HG03378 (cell line): Measurements from ENCODE around the gene MED13L.
"Not testable (repeated sequence)": the region's sequence is repeated elsewhere in the genome, so short reads cannot be mapped to it uniquely, and the experiment has no call there.

ENCODE experiments used
- ATAC-seq: cut with Tn5 transposase; IDR thresholded peaks from one replicate; pipeline ENCODE4 v1.9.1; 2021; ENCODE audit warnings: mild to moderate bottlenecking, moderate library complexity; ENCODE audit not compliant: unreplicated experiment

MED13L gene

DNA sequence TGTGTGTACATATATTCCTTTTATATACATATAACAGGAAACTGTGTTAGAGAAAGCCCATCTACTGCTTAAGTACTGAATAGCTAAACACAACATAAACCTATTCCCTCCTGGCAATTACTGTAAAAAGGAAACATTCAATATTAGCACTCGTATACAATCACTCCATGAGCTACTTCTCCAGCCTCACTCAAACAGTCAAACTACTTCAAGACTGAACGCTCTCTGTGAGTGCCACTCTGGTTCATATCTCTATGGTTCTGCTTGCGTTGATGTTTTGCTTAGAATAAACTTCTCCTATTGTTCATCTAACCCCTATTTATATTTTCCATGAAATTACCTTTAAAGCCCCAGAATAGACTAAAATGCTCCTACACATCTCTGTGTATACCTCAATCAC, 243.7 kb downstream of the MED13L start:
- ATAC-seq = no peak

DNA sequence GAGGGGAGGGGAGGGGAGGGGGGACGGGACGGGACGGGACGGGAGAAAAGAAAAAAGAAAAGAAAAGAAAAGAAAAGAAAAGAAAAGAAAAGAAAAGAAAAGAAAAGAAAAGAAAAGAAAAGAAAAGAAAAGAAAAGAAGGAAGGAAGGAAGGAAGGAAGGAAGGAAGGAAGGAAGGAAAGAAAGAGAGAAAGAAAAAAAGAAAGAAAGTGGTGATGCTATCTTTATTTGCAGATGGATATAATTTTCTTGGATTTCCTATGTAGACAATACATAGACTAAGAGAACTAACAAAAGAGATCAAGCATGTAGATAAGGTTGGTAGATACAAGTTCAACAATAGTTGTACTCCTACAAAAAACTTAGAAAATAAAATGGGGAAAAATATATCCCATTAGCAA, 245.9 kb downstream of the MED13L start:
- not testable (repeated sequence) for ATAC-seq

DNA sequence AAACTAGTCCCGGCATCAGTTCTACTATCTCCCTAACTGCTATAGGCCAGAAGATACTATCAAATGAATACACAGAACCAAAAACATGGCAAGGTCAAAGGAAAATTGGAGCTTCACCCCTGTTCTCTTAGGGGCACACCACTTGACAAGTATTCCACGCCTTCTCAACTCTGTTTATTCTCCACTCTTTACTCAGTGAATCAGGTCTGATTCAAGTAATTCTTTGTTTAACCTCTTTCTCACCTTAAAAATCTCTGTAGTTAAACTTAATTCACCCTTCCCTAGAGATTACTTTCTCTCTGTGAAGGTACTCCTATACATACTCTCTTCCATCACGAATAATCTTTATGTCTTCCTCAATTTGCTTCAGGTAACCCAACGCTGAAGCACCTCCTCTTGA, 248.9 kb downstream of the MED13L start:
- ATAC-seq = no peak

DNA sequence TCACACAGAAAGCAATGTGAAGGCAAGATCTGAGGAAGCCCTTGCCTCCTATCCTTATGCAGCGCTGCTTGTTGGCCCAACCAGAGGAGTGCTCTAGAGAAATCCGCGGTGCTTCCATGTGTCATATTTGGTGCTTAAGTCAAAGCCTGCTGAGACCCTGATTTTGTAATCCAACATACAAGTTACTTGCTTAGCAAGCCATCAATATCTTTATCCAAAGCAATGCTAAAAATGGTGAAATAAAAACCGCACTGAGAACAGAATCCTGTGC, 250.0 kb downstream of the MED13L start:
- ATAC-seq = no peak

DNA sequence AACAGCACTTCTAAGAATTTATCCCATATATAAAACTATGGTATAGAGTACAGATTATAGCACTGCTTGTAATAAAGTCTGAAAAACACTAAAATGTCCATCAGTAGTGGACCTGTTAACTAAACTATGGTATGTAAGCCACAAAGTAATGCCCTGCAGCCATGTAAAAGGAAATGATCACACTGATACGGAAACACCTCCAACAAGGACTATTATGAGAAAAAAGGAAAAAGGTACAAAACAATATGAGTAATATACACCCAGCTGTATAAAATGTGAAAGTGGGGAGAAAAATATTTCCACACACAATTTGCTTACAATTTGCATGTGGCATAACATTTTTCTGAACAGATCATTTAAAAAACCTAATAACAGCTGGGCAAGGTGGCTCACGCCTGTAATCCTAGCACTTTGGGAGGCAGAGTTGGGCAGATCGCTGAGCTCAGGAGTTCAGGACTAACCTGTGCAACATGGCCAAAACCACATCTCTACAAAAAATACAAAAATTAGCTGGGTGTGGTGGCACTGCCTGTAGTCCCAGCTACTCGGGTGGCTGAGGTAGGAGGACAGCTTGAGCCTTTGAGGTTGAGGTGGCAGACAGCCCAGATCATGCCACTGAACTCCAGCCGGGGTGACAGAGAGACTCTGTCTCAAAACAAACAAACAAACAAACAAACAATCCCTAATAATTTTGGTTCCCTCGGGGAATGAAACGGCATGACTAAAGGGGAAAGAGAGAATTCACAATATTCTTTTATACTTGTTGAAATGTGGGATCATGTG, 250.5 kb downstream of the MED13L start:
- no peak for ATAC-seq

DNA sequence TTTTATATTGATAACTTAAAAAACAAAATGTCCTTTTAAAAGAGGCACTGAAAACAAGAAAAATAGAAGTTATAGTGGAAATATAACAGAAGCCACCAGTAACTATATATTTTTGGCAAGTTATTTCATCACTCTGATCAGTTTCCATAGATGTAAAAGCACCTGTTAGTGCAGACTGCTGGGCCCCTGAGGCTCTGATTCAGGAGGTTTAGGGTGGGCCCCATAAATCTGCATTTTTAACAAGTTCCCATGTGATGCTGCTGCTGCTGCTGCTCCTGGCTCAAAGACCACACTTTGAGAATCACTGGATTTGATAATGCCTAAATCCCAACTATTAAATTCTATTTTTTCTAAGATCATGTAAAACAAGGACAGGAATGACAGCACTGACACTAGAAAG, 251.1 kb downstream of the MED13L start:
- ATAC-seq = no peak

DNA sequence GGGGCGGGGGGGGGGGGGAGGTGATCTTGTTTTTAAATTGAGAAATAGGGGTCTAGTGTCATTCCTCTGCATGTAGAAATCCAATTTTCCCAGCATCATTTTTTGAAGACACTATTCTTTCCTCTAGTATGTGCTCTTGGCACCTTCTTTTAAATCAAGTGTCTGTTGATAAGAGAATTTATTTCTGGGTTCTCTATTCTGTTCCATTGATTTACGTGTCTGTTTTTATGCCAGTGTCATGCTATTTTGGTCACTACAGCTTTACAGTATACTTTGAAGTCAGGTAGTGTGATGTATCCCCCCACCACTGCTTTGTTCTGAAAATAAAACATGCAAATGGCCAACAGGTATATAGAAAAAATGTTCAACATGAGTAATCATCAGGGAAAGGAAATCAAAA, 252.7 kb downstream of the MED13L start:
- no peak for ATAC-seq

DNA sequence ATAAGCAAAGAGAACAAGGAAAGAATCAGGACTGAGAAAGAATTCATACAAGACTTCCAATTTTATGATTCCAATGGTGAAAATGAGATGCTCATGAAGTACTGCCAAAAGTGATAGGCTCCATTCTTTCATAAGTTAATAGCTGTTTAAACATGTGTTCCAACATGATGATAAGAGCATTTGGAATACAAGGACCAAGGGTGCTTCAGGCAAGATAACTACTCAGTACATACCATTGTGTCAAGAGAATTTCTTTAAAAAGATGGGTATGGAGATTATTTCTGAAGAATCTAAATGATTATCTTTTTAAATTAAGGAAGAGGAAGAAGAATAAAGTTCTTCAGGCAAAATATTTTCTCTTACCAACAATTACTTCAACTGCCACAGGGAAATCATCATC, 258.1 kb downstream of the MED13L start:
- no peak for ATAC-seq

DNA sequence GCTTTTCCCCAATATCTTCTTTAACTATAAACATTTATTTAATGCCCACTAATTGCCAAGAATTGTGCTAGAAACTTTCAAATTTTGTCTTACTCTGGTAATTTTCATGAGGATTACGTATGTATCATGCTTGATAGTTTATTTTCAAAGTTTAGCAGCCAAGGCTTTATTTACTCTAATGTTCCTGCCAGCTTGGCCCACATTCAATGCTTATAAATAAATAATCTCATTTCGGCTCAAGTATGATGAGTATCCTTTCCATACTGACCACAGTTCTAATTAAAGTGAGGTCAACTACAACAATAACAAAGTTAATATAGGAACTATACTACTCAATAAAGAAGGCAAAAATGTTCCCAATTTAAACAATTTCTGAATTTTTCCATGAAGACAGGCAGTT, 259.2 kb downstream of the MED13L start:
- ATAC-seq = no peak

DNA sequence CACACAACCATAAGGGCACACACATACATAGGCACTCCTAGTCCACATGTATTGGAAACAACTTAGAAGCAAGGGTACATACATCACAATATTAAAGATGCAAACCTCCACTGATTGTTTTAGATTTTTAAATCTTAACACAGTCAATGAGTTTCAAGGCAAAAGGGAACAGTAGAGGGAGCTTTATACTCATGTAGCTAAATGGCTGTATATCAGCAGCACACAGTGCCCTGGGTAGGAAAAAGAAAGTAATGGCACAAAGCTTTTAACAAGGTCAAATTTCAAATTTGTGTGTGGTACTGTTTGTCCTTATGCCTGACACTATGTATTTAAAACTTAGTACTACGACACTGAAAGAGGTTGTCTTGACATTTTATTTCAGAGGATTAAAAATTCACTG, 262.0 kb downstream of the MED13L start:
- ATAC-seq = no peak

DNA sequence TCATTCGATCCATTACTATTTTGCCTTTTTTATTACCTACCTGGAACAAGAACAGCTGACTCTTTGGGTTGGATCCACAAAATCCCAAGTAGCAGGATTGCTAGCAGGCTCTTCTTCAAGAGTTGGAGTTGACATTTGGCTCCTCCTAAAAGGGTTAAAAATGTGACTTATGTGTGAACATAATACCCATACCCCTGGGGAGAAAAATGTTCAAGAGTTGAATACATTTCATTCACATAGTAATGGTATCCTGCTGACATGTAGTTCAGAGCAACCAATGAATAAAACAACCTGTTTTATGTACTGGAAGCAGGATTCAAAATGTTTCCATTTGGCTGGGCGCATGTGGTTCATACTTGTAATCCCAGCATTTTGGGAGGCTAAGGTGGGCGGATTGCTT, 264.7 kb downstream of the MED13L start:
- no peak for ATAC-seq

DNA sequence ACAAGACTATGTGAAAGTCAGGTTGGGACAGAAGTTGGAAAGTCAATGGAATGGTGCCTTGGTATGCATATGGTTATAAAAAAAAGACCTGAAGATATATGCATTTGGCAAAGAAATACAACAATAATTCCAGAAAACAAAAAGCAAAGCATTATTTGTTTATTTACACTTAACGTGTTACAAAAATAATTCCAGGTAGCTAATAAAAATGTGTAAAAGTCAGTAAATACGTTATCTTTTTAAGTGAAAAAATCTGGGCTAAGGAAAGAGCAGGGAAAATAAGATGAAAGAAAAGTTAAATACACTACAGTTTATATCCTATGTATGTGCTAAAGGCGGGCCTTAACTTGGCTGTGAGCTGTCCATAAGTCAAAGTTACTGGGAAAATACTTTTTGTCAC, 266.3 kb downstream of the MED13L start:
- ATAC-seq = no peak

DNA sequence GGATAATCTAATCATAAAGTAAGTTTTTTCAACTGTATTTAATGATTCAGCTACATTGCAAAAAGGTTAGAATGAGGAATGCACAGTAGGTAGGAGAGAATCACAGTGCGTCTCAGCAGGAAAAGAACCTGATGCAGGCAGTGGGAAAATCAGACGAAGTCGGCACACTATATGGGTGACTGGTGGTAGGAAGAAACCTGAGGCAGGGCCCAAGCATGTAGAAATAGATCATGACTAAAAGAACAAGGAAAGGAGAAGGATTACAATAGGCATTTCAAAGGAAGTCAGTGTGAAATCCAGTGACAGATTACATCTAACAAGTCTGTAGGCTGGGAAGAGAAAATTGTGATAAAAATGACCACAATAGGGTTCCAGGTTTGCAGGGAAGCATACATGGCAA, 267.0 kb downstream of the MED13L start:
- ATAC-seq = no peak

DNA sequence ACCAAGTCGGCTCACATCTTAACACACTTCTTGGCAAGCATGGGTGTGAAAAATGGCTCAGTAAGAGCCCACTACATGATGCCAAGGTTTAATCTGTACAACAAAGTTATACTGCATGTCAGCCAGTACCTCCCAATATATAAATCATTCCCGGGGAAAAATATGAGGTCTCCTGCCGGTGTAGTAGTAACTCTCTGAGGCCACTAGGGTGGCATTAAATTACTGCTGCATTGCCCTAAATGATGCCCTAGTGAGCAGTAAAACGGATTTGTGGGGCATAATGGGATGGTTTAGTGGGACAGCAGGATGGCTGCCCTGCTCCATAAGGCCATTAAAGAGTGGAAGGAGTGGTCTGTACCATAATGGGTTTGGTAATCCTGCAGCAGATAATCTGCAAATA, 267.7 kb downstream of the MED13L start:
- ATAC-seq = no peak

DNA sequence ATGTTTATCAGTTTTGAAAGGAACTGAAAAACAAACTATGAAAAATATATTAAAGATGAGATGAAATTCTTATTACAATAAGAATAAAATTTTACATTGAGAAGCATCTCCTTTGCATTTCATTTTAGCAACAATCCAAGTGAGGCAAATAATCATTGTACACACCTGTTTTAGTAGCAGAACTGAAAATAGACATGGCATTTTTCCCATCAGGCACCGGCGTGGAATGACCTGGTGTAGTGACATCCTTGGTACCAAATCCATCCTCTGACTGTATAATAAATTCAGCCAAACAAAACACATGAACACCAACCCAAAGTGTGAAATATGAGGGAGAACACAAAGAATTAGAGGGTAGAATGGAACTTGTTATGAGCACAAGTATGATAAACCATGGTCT, 271.4 kb downstream of the MED13L start:
- no peak for ATAC-seq

DNA sequence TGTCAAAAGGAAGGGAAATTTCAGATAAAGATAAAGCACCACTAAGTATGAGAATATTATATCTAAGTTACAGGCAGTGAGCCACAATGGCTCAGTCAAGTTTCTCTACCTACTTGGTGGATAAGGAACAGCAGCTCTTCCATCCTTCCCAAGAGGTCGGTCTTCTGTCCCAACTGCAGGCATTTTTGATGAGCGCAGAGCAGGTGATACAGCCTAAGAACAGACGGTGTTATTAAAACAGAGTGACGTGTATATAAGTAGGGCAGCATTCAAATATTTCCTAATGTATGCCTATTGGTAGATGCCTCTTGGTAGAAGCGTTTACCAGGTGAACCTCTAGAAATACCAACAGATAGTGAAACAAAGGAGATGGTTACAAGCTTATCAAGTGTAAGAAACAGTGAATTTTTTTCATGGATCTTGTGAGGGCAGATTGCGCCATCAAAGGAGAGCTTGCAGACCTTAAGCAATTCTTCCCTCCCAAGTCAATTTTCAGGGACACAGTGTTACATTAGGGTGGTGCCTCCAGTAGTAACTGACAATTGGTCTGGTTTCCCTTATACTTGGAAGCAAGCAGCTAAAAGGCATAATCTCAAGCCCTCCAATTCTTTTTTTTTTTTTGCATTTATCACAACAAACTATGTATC, 274.5 kb downstream of the MED13L start:
- ATAC-seq = no peak

DNA sequence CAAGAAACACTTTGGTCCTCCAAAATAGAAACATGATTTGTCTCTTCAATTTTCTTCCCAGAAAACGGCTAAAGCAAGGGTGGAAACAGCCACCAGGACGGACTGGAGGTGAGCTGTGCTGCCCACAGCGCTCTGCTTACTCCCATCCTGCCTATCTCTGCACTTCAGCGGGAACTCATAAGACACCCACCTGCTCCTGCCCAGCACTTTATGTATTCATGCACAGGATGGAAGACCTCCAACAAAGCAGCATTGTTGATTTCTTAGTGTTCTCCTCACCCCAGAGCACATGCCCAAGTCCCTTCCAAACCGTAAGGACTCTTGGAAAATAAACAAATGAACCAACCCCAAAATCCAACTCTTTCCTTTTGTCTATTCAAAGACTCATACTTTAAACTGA, 277.2 kb downstream of the MED13L start:
- ATAC-seq = no peak

DNA sequence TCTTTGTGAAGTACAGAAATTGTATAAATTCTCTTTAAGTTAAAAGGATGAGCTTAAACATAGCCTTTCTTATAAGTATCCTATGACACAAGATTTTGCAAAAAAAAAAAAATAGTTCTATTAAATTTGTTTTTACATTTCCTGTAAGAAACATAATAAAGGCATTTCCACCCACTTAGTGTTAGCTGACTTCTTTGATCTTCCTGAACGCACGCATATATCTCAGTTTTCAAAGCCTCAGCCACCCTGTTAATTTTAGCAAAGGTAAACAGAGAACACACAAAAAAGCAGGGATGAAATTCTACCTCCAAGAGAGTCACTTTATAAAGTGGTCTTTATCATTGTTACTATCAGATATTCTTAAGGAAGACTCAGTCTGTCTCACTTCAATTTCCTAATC, 277.9 kb downstream of the MED13L start:
- ATAC-seq = no peak

DNA sequence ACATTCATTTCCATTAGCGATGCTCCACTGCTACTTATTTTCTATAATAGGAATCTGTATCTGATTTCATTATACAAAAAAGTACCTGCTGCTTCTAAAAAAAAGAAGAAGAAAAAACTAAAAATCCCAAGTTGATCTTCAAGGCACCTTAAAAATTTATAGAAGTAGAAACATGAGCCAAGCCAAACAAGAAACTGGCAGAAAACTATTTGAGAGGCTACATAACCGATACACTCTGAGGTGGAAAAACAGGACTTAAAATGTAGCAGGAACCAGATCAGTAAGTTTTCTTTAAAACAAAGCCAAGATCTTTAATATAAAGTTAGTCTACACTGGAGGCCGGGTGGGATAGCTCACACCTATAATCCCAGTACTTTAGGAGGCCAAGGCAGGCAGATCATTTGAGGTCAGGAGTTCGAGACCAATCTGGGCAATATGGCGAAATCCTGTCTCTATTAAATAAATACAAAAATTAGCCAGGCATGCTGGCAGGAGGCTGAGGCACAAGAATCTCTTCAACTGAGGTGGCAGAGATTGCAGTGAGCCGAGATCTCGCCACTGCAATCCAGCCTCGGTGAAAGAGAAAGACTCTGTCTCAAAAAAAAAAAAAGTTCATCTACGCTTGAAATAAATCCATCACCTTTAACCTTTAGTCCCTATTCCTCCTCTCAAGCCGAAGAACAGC, 278.6 kb downstream of the MED13L start:
- ATAC-seq = no peak

DNA sequence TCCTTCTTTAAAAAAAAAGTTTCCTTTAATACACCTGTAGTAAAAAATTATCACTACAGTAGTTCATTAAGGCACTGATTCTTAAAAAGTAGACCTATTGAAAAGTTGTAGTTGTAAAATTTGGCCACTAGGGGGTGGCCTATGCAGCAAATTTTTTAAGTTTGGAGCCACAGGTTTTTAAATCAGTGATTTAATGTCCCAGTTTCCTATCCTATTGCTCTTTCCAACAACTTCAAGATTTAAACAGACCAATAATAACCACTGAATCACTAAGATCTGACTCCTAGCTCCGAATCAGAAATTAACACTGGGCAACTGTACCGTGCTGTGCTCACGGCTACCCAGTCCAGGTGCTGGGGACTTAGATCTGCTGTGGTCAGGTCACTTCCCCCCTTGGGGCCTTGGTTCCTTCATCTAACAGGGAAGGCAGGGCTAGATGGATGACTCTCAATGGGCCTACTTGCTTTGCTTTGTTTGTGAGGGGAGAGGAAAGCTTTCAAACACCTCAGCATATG, 279.3 kb downstream of the MED13L start:
- no peak for ATAC-seq

DNA sequence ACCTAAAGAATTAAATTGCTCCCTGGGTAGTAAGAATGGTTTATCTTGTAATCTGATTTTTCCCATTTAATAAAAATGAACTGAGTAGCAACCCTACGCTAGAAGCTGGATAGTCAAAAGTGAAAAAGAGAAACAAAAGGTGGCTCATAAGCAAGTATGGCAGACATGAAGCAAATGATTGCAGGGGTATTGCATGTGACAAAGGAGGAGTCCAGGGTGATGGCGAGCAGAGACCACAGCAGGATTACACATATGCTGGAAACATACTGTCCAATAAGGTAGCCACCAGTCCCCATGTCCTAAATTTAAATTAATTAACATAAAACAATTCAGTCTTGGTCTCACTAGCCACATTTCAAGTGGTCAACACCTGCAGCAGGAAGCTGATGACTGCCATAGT, 283.8 kb downstream of the MED13L start:
- ATAC-seq = no peak

DNA sequence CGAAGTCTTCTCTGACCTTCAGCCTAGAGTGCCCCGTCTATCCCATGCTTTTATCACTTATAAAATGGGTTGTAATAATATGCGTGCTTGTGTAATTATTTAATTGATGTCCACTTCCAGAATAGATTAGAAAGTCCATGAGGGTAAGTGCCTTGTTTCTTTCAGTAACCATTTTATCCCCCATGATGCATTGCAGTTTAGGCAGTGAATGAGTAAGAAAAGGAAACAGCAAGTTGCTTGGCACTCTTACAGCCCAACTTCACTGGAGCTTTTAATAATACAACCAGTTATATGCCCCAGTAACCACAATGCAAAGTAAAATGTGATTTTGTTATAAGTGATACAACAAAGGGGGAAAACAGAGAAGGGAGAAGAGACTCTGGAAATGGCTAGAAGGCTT, 287.3 kb downstream of the MED13L start:
- ATAC-seq = no peak
